ENCODE results near the gene NXPH3.

Gene NXPH3

GRCh38 chr17:49583889-49584288 lies 8.2 kb downstream of the NXPH3 start:
- DNase-seq (ENCODE audit: low read depth in 2 of 2), result no peak
- no peak overlapping the region for H3K4me3 ChIP-seq (replicated peaks in 1 of 2; ENCODE audit: low read depth in 2 of 2, low read length in 2 of 2)
- TF ChIP-seq CTCF (IDR thresholded peaks at IDR 0.05; ENCODE audit: low read depth, low read length), result no peak

GRCh38 chr17:49585422-49586027 lies 9.9 kb downstream of the NXPH3 start:
- TF ChIP-seq CTCF (IDR thresholded peaks at IDR 0.05; ENCODE audit: low read depth, low read length), result peak; percentile 34
- DNase-seq (ENCODE audit: low read depth in 2 of 2), result peak; percentile 19 to 20
- H3K4me3 ChIP-seq (replicated peaks in 1 of 2; ENCODE audit: low read depth in 2 of 2, low read length in 2 of 2), result no peak overlapping the region

- TF ChIP-seq CTCF (IDR thresholded peaks at IDR 0.05; ENCODE audit: low read depth, low read length), result no peak
- no peak for DNase-seq (ENCODE audit: low read depth in 2 of 2)
- no peak overlapping the region for H3K4me3 ChIP-seq (replicated peaks in 1 of 2; ENCODE audit: low read depth in 2 of 2, low read length in 2 of 2)
Observed at GRCh38 chr17:49587366-49588073, 11.8 kb downstream of the NXPH3 start.

- DNase-seq (ENCODE audit: low read depth in 2 of 2), result no peak
- TF ChIP-seq CTCF (IDR thresholded peaks at IDR 0.05; ENCODE audit: low read depth, low read length), result no peak
- H3K4me3 ChIP-seq (replicated peaks in 1 of 2; ENCODE audit: low read depth in 2 of 2, low read length in 2 of 2), result no peak overlapping the region
Observed at GRCh38 chr17:49588312-49588711, 12.6 kb downstream of the NXPH3 start.

- no peak for TF ChIP-seq CTCF (IDR thresholded peaks at IDR 0.05; ENCODE audit: low read depth, low read length)
- no peak overlapping the region for H3K4me3 ChIP-seq (replicated peaks in 1 of 2; ENCODE audit: low read depth in 2 of 2, low read length in 2 of 2)
- peak; percentile 44 to 60 for DNase-seq (ENCODE audit: low read depth in 2 of 2)
Observed at GRCh38 chr17:49588726-49589576, 13.3 kb downstream of the NXPH3 start.

- H3K4me3 ChIP-seq (replicated peaks in 1 of 2; ENCODE audit: low read depth in 2 of 2, low read length in 2 of 2), result no peak overlapping the region
- DNase-seq (ENCODE audit: low read depth in 2 of 2), result no peak
- TF ChIP-seq CTCF (IDR thresholded peaks at IDR 0.05; ENCODE audit: low read depth, low read length), result no peak
Observed at GRCh38 chr17:49589577-49589927, 13.9 kb downstream of the NXPH3 start.
